B cell (primary cell): ENCODE data around the gene SLC4A2. TPM values are rescaled to one million over a fixed set of nuclear protein-coding genes. Genes with fewer than 3 reads are reported as not detected.
A peak's percentile ranks its signal among the peaks of the same experiment; 100 is the strongest.

Source experiments
- ATAC-seq: fragments of 200-7000 bp; cut with Tn5 transposase; one replicate; pipeline ENCODE4 v1.10.0; 2021; ENCODE audit warnings: low read depth, mild to moderate bottlenecking, moderate number of reproducible peaks, moderate library complexity
- CTCF ChIA-PET: fragments of 350-600 bp; sonication (Branson Sonifier 250); formaldehyde crosslinking; loops from one replicate; lab custom pipeline; 2021; ENCODE audit warnings: antibody characterized with exemption, inconsistent platforms; lab: Charles Lee
- POLR2A ChIA-PET: fragments of 350-600 bp; sonication (Branson Sonifier 250); formaldehyde crosslinking; loops from one replicate; lab custom pipeline; 2021; ENCODE audit warnings: antibody characterized with exemption; lab: Charles Lee
- DNase-seq: peaks from one replicate; pipeline ENCODE4 v3.0.0; 2013
- H2AFZ ChIP-seq: 2 replicates; pipeline ENCODE4 v1.6.1; 2012; ENCODE audit warnings: mild to moderate bottlenecking, low read depth, low read length; ENCODE audit not compliant: insufficient read depth, poor library complexity, severe bottlenecking
- H3K27ac ChIP-seq, 2 donors: 1 replicate in 1 of 2; 2 replicates in 1 of 2; pipeline ENCODE4 v1.5.1; 2012 to 2013; ENCODE audit warnings: low read length in 2 of 2, mild to moderate bottlenecking in 2 of 2, moderate library complexity in 1 of 2
- H3K27me3 ChIP-seq, 4 experiments: fragments of 200-600 bp in 1 of 4; sonication (generic) in 1 of 4; replicated peaks in 1 of 4; 1 replicate in 2 of 4; 2 replicates in 2 of 4; pipeline versions ENCODE4 v1.6.1 to v1.7.0; 2013 to 2016; ENCODE audit warnings: low read length in 3 of 4, mild to moderate bottlenecking in 2 of 4, mixed read lengths in 1 of 4, moderate library complexity in 1 of 4; ENCODE audit not compliant: insufficient read depth in 4 of 4, control insufficient read depth in 3 of 4; ENCODE audit errors: control extremely low read depth in 1 of 4
- H3K36me3 ChIP-seq, 2 experiments: replicated peaks in 1 of 2; 1 replicate in 1 of 2; 2 replicates in 1 of 2; pipeline versions ENCODE4 v1.6.1 to v1.7.1; 2013; ENCODE audit warnings: low read length in 1 of 2; ENCODE audit not compliant: insufficient read depth in 2 of 2, control insufficient read depth in 1 of 2; ENCODE audit errors: control extremely low read depth in 1 of 2, extremely low read depth in 1 of 2
- H3K4me1 ChIP-seq, 2 donors: fragments of 200-600 bp in 1 of 2; sonication (generic) in 1 of 2; 1 replicate in 1 of 2; 2 replicates in 1 of 2; pipeline versions ENCODE4 v1.5.1 to v1.6.1; 2013 to 2017; ENCODE audit warnings: low read length in 2 of 2; ENCODE audit not compliant: control insufficient read depth in 2 of 2, insufficient read depth in 2 of 2
- H3K4me2 ChIP-seq: replicated peaks from 2 replicates; pipeline ENCODE3; 2012; ENCODE audit warnings: mild to moderate bottlenecking, low read depth, low read length; ENCODE audit not compliant: poor library complexity, severe bottlenecking
- H3K4me3 ChIP-seq, 5 experiments: fragments of 200-600 bp in 1 of 5; sonication (generic) in 1 of 5; 1 replicate in 3 of 5; 2 replicates in 2 of 5; pipeline versions ENCODE4 v1.5.1 to v1.7.0; 2011 to 2016; ENCODE audit warnings: low read length in 4 of 5, mild to moderate bottlenecking in 4 of 5, low read depth in 2 of 5, control low read depth in 1 of 5, moderate library complexity in 1 of 5; ENCODE audit not compliant: insufficient read depth in 1 of 5; ENCODE audit errors: control extremely low read depth in 1 of 5, extremely low read depth in 1 of 5
- H3K79me2 ChIP-seq: fragments of 200-600 bp; sonication (generic); one replicate; pipeline ENCODE4 v1.6.0; 2016; ENCODE audit warnings: low read length; ENCODE audit not compliant: control insufficient read depth, insufficient read depth
- H3K9ac ChIP-seq: fragments of 200-600 bp; sonication (generic); 2 replicates; pipeline ENCODE4 v1.6.1; 2017; ENCODE audit warnings: mild to moderate bottlenecking, low read length, moderate library complexity
- H3K9me3 ChIP-seq, 3 donors: one replicate each; pipeline versions ENCODE4 v1.6.1 to v1.7.1; 2013; ENCODE audit warnings: low read length in 2 of 3; ENCODE audit not compliant: control insufficient read depth in 2 of 3, insufficient read depth in 1 of 3; ENCODE audit errors: control extremely low read depth in 1 of 3
- H4K20me1 ChIP-seq: 2 replicates; pipeline ENCODE4 v1.6.0; 2012; ENCODE audit warnings: mild to moderate bottlenecking, low read length; ENCODE audit not compliant: insufficient read depth, control insufficient read depth, poor library complexity, severe bottlenecking
- H3K27ac Mint-ChIP-seq: one replicate; pipeline ENCODE4 v1.8.0; 2021; ENCODE audit warnings: mixed read lengths
- H3K27me3 Mint-ChIP-seq: one replicate; pipeline ENCODE4 v1.8.0; 2021; ENCODE audit warnings: mixed read lengths
- H3K4me1 Mint-ChIP-seq: one replicate; pipeline ENCODE4 v1.8.0; 2021; ENCODE audit warnings: mixed read lengths
- H3K4me3 Mint-ChIP-seq: one replicate; pipeline ENCODE4 v1.8.0; 2021; ENCODE audit warnings: mixed read lengths
- H3K9me3 Mint-ChIP-seq: one replicate; pipeline ENCODE4 v1.8.0; 2022; ENCODE audit warnings: mixed read lengths; ENCODE audit not compliant: insufficient read depth
- CTCF ChIP-seq: fragments of 200-600 bp; IDR thresholded peaks from one replicate; pipeline ENCODE4 v1.8.0; 2022; ENCODE audit warnings: antibody characterized with exemption, mild to moderate bottlenecking
- EZH2 ChIP-seq: IDR thresholded peaks from 2 replicates; pipeline ENCODE4 v1.6.1; 2012; ENCODE audit warnings: borderline replicate concordance, low read depth, mild to moderate bottlenecking, moderate library complexity, low read length; ENCODE audit not compliant: insufficient read depth, poor library complexity, severe bottlenecking
- WGBS: methylation state at CpG from one replicate; pipeline ENCODE4 v1.1.5; 2013; ENCODE audit warnings: missing lambda C conversion rate; ENCODE audit not compliant: insufficient coverage; 5-methylcytosine and 5-hydroxymethylcytosine counted together
- intact Hi-C: fragments of 100-400 bp; cut with micrococcal nuclease; formaldehyde crosslinking; loops from one replicate; pipeline ENCODE4 v1.10.0; 2022
- polyA plus RNA-seq: library from polyadenylated mRNA; depleted of rRNA; stranded (reverse); fragments of >200 nt; gene quantifications from 2 replicates; pipeline ENCODE4 v1.2.3, GENCODE V29; 2012
- total RNA-seq, 2 donors: library from RNA; stranded (reverse); fragments of 120-200 nt in 1 of 2; gene quantifications; 1 replicate in 1 of 2; 2 replicates in 1 of 2; pipeline versions ENCODE4 v1.2.3 to v1.2.4, GENCODE V29; 2013 to 2022

Gene SLC4A2
- total and polyA plus RNA-seq, 2 donors (not counting 1 experiment from before 2014, with no cell fraction given): 82.8 to 113 TPM

- CTCF ChIA-PET: interaction anchor here (0.6 to 1.3 kb wide), 4 partner anchors 24 to 302 kb away, joined by 3 read pairs; partner anchors contain the start of gene ABCB8
- H3K9me3 Mint-ChIP-seq: no peaks in the 10 kb centered on the region
- Histone ChIP-seq H3K27me3 (peaks cover 0 to 54% (median 17%) of the 10 kb centered on the region in 4 experiments), H3K4me2 (peak within 1 kb of the TSS; percentile 100), H3K9me3 (peaks cover 0 to 4% (median 0%) of the 10 kb centered on the region in 3 donors), H4K20me1 (peaks cover 17% of the 10 kb centered on the region), H3K4me1 (peaks cover 58 to 59% of the 10 kb centered on the region in 2 donors), H3K27ac (peak within 1 kb of the TSS in 1 of 2 donors; percentile 33), H3K9ac (peak within 1 kb of the TSS; percentile 83), H2AFZ (peak within 1 kb of the TSS; percentile 86), H3K36me3 (no peaks in the 10 kb centered on the region), H3K79me2 (peaks cover 23% of the 10 kb centered on the region), H3K4me3 (peak within 1 kb of the TSS in 4 of 5 experiments; percentile 47 to 75 (median 68))
- intact Hi-C loops: loop anchor here (5.0 to 10.0 kb wide), 3 partner anchors 74 to 849 kb away; no protein-coding TSS in a partner anchor
- POLR2A ChIA-PET: no interaction called here
- H3K4me1 Mint-ChIP-seq: peaks cover 48% of the 10 kb centered on the region
- ATAC-seq: peak; percentile 40
- peak within 1 kb of the TSS; percentile 77 for H3K27ac Mint-ChIP-seq
- peak; percentile 59 for DNase-seq
- TF ChIP-seq EZH2 (no peak), CTCF (no peak)
- peaks cover 23% of the 10 kb centered on the region for H3K27me3 Mint-ChIP-seq
- WGBS: under 1% methylated on average over 76 of the region's 84 CpGs
- peak within 1 kb of the TSS; percentile 91 for H3K4me3 Mint-ChIP-seq
These were observed 26.6 kb downstream of the SLC4A2 start, which contains the start of gene AGAP3 for GRCh38 chr7:151085691-151086620. Gene AGAP3, plus strand, starts transcription at chr7:151086475. Its CDS starts 267 bp downstream, at chr7:151086742.
